ENCODE measurements around the gene VMP1. TPM values are rescaled to one million over a fixed set of nuclear protein-coding genes. Genes with fewer than 3 reads are reported as not detected.

The VMP1 gene
- total RNA-seq, 1 experiment from 2014 or later: 83.1 TPM

- Histone ChIP-seq H2BK120ac (ENCODE audit: low read depth, low read length, poor library complexity, severe bottlenecking) (no peak overlapping the region), H3K79me2 (ENCODE audit: insufficient read depth, low read length) (no peaks in the 10 kb centered on the region), H2BK20ac (ENCODE audit: low read depth, low read length, poor library complexity, severe bottlenecking) (no peak overlapping the region), H3K27ac (ENCODE audit: insufficient read length, low read depth, low read length) (no peak overlapping the region), H4K20me1 (ENCODE audit: control insufficient read depth, insufficient read depth, insufficient read length) (no peaks in the 10 kb centered on the region), H4K8ac (replicated peaks; ENCODE audit: insufficient read length, low read depth, low read length) (no peak overlapping the region), H3K4me1 (ENCODE audit: insufficient read depth, low read length) (no peaks in the 10 kb centered on the region), H2AFZ (ENCODE audit: low read length) (no peak overlapping the region), H3K9ac (ENCODE audit: extremely low read depth, insufficient read length, low read length) (no peak overlapping the region), H3K23me2 (ENCODE audit: insufficient read length, low read depth, low read length, poor library complexity, severe bottlenecking) (no peaks in the 10 kb centered on the region), H2AK5ac (ENCODE audit: insufficient read length, low read length) (no peak overlapping the region), H3K4me2 (ENCODE audit: insufficient read depth, insufficient read length, low read length) (no peak overlapping the region), H3K9me3 (ENCODE audit: control insufficient read depth, low read depth, low read length) (no peaks in the 10 kb centered on the region), H3K27me3 (ENCODE audit: insufficient read depth, low read length) (no peaks in the 10 kb centered on the region), H2BK5ac (ENCODE audit: insufficient read length, low read length) (no peak overlapping the region), H2BK15ac (ENCODE audit: low read depth, low read length) (no peak overlapping the region), H3T11ph (ENCODE audit: low read length) (no peak overlapping the region), H4K91ac (ENCODE audit: insufficient read length, low read depth, low read length) (no peak overlapping the region), H3K79me1 (ENCODE audit: insufficient read depth, low read depth, low read length, poor library complexity, severe bottlenecking) (no peaks in the 10 kb centered on the region), H4K5ac (ENCODE audit: insufficient read length, low read depth, low read length) (no peak overlapping the region), H3K4ac (ENCODE audit: low read depth, low read length) (no peak overlapping the region), H3K18ac (ENCODE audit: insufficient read length, low read depth, low read length) (no peak overlapping the region), H2BK12ac (ENCODE audit: insufficient read length, low read depth, low read length) (no peak overlapping the region), H3K23ac (ENCODE audit: insufficient read length, low read depth, low read length) (no peak overlapping the region), H3K56ac (ENCODE audit: insufficient read length, low read depth, low read length) (no peak overlapping the region), H3K14ac (ENCODE audit: insufficient read depth, low read length) (no peak overlapping the region)
- H3K36me3 Mint-ChIP-seq (ENCODE audit: insufficient read depth in 1 of 3, low read depth in 3 of 3): peaks cover 3 to 22% (median 19%) of the 10 kb centered on the region in 3 experiments; a peak in 5 of 7 replicates
- no peaks in the 10 kb centered on the region for H3K9me3 Mint-ChIP-seq
- DNase-seq: no peak
- TF ChIP-seq CTCF (conservative IDR thresholded peaks at IDR 0.05): no peak
- H3K27me3 Mint-ChIP-seq (ENCODE audit: low read depth): no peaks in the 10 kb centered on the region
- no peaks in the 10 kb centered on the region for H3K4me1 Mint-ChIP-seq
- no peak overlapping the region for H3K4me3 Mint-ChIP-seq
- H3K27ac Mint-ChIP-seq: peak overlapping the region in 1 of 3 experiments; percentile 82; a peak in 2 of 7 replicates
- WGBS (ENCODE audit: extremely low coverage, insufficient read length, low lambda C conversion rate): no CpG with 5 or more reads among the region's 8 CpGs
Measured at GRCh38 chr17:59870482-59870881, 163.0 kb downstream of the VMP1 start.

Data from H9 (cell line).